GM19438 (cell line): ENCODE data around the gene LYRM2.

Source experiments
- ATAC-seq: cut with Tn5 transposase; IDR thresholded peaks from one replicate; pipeline ENCODE4 v1.9.1; 2021; ENCODE audit warnings: low read depth; ENCODE audit not compliant: unreplicated experiment

LYRM2 gene

GRCh38 chr6:89638320-89639195, at the start of gene LYRM2:
LYRM2 (minus strand) TSS chr6:89638747; CDS start chr6:89638716, 31 bp downstream.
- ATAC-seq = peak; percentile 97

GRCh38 chr6:89688328-89688727, 49.8 kb upstream of the LYRM2 start:
- ATAC-seq = no peak

GRCh38 chr6:89685311-89685710, 46.8 kb upstream of the LYRM2 start:
- no peak for ATAC-seq

GRCh38 chr6:89682991-89683390, 44.4 kb upstream of the LYRM2 start:
- no peak for ATAC-seq

GRCh38 chr6:89681983-89682564, 43.5 kb upstream of the LYRM2 start:
- no peak for ATAC-seq

- ATAC-seq = no peak
Measured at GRCh38 chr6:89680551-89680950, 42.0 kb upstream of the LYRM2 start.

GRCh38 chr6:89680150-89680549, 41.6 kb upstream of the LYRM2 start:
- no peak for ATAC-seq

GRCh38 chr6:89679215-89680120, 40.9 kb upstream of the LYRM2 start:
- no peak for ATAC-seq

GRCh38 chr6:89678531-89678930, 40.0 kb upstream of the LYRM2 start:
- ATAC-seq = no peak

GRCh38 chr6:89675949-89676748, 37.6 kb upstream of the LYRM2 start:
- no peak for ATAC-seq

GRCh38 chr6:89670935-89671565, 32.5 kb upstream of the LYRM2 start:
- ATAC-seq = no peak

- ATAC-seq = no peak
Measured at GRCh38 chr6:89669002-89669401, 30.5 kb upstream of the LYRM2 start.

- ATAC-seq = no peak
Measured at GRCh38 chr6:89667872-89668556, 29.5 kb upstream of the LYRM2 start.

- no peak for ATAC-seq
Measured at GRCh38 chr6:89662659-89663223, 24.2 kb upstream of the LYRM2 start.

- ATAC-seq = no peak
Measured at GRCh38 chr6:89661559-89661958, 23.0 kb upstream of the LYRM2 start.

- ATAC-seq = no peak
Measured at GRCh38 chr6:89660981-89661380, 22.4 kb upstream of the LYRM2 start.

- no peak for ATAC-seq
Measured at GRCh38 chr6:89657445-89658158, 19.1 kb upstream of the LYRM2 start.

- no peak for ATAC-seq
Measured at GRCh38 chr6:89655122-89655521, 16.6 kb upstream of the LYRM2 start.
